DMS79 (cell line): ENCODE measurements around the gene MUC6.

ENCODE experiments used
- DNase-seq: peaks from one replicate; lab custom pipeline; 2025; lab: John Stamatoyannopoulos, UW

Gene MUC6

DNA sequence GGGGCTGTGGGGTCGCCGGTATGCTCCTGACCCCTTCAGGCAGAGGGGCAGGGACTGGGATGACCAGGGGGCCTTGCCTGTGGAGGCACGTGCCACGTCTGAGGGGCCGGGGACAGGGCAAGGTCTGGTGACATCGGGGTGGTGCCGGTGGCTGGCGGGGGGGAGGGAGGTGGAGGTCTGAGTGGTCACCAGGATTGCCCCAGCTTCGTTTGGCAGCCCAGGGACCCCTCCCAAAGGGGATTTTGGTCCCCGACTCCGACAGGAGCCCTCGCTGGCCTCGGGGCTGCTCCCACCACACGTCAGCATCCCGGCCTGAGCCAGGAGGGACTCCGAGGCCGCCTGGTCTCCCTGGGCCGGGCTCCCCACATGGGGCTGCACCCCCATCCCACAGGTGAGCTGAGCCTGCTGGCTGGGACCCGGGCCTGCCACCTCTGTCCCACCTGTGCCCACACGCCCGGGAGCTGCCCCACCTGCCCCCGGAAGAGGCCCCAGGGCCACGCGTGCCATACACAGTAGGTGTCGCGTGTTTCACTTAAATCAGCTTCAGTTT lies 1.1 kb upstream of the MUC6 start:
- no peak for DNase-seq

DNA sequence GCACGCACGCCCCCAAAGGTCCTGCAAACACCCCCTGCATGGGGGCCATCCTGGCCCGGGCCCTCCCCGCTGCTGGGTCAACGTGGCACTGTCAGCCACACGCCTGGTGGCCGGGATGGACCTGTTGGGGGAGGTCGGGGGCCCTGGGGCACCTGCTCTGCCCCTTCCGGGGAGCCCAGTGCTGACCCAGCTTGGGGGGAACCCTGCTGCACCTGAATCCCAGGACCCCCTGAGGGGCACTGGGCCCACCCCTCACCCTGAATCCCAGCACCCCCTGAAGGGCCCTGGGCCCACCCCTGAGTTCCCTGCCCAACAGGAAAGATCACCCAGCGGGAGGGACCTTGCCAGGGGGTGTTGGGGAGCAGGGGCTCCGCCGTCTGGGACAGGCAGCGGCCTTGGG lies 413 bp upstream of the MUC6 start:
- no peak for DNase-seq

- no peak for DNase-seq
Observed at GRCh38 chr11:1035577-1036283, 788 bp downstream of the MUC6 start.

GRCh38 chr11:1034456-1035295 lies 1.8 kb downstream of the MUC6 start:
- no peak for DNase-seq

GRCh38 chr11:1034001-1034400 lies 2.5 kb downstream of the MUC6 start:
- no peak for DNase-seq

DNA sequence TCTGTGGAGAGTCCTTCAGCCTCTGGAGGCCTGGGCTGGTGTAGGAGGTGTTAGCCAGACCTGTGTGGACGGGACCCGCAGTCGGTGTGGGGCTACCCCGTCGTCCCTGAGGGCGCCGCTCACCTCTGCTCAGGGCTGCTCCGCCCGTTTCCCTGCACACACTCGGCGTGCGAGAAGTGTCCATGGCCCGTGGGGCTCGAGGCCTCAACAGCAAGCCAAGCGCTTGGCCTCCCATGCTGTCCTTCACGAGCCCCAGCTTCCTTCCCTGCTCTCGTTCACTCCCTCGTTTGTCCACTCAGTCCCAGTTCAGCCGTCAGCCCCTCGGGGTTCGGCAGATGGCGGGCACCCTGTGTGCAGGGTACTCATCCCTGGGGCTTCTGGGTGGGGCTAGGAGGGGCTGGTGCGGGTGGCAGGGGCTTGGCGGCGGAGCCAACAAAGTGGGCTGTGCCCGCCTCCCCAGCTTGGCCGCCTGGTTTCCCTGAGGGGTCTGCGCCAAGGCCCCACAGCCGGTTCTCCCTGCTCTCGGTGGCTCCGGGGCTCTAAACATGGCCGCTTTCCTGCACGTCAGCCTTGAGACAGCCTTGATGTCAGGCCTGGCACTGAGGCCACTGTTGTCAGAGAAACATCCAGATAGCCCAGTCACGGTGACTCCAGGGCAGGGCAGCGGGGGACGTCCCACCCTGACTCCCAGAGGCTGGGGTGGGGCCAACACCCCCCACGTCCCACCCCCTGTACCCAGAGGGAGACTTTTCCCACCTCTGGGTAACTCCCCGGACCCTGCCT lies 3.3 kb downstream of the MUC6 start:
- no peak for DNase-seq

DNA sequence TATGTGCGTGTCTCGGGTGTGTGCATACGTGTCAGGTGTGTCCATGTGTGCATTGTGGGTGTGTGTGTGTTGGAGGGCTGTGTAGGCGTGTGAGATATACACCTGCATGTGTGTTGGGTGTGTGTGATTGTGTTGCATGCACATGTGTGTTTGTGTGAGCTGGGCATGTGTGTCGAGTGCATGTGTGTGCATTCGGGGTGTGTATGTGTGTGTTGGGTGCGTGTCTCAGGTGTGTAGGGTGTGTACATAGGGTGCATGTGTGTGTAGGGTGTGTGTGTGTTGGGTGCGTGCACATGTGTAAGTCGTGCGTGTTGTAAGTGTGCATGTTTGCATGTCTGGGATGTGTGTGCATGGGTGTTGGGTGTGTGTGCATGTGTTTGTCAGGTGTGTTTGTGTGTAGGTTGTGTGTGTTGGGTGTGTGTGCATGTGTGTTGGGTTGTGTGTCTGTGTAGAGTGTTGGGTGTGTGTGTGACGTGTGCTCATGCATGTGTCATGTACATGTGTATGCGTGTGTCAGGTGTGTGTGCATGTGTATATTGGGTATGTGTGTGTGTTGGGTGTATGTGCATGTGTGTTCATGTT lies 4.1 kb downstream of the MUC6 start:
- no peak for DNase-seq

- DNase-seq = no peak
Observed at GRCh38 chr11:1031121-1031899, 5.2 kb downstream of the MUC6 start.

- no peak for DNase-seq
Observed at GRCh38 chr11:1030556-1030955, 6.0 kb downstream of the MUC6 start.

- DNase-seq = no peak
Observed at GRCh38 chr11:1030086-1030485, 6.4 kb downstream of the MUC6 start.

- DNase-seq = no peak
Observed at GRCh38 chr11:1029654-1030053, 6.9 kb downstream of the MUC6 start.

GRCh38 chr11:1029051-1029450 lies 7.5 kb downstream of the MUC6 start:
- no peak for DNase-seq

DNA sequence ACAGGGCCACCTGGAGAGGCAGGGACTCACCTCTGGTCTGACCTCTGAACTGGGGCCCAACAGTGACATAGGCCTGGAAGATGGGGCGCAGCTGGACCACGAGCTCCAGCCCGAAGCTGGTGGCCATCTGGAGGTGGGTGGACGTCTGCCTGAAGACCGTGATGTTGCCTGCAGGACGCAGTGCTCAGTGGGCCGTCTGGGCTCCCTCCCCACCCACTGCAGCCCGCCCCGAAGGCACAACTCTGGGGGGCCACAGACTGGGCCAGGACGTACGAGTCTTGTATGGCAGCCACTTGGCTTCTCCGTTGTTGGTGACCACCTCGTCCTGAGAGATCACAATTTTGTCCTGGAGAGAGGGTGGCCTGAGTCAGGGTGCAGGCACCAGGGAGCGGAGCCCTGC lies 7.9 kb downstream of the MUC6 start:
- DNase-seq = no peak

DNA sequence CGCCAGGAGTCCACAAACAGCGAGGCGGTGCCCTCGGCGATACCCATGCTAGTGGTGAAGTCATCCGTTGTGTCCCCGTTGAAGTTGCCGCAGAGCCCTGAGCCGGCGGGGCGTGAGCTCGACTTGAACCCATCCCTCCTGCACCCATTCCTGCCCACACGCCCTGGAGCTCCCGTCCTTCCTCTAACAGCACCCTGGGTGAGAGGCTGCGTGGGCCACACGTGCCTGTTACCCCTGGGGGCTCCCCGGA lies 8.3 kb downstream of the MUC6 start:
- DNase-seq = no peak

- DNase-seq = no peak
Observed at GRCh38 chr11:1027483-1028290, 8.8 kb downstream of the MUC6 start.

- no peak for DNase-seq
Observed at GRCh38 chr11:1026641-1027482, 9.7 kb downstream of the MUC6 start.

- DNase-seq = no peak
Observed at GRCh38 chr11:1026163-1026450, 10.4 kb downstream of the MUC6 start.

GRCh38 chr11:1025410-1026162 lies 10.9 kb downstream of the MUC6 start:
- DNase-seq = no peak
